Transverse colon (tissue), 4 donors: ENCODE data around the gene FAM151B.

Experiments used
- CTCF ChIP-seq, 5 experiments: fragments of 200-600 bp in 3 of 5; fragments of 450-650 bp in 2 of 5; sonication (generic) in 3 of 5; IDR thresholded peaks; 1 replicate in 2 of 5; 2 replicates in 3 of 5; pipeline ENCODE4 v1.5.1; 2016 to 2017; ENCODE audit warnings: antibody characterized with exemption in 5 of 5, inconsistent platforms in 3 of 5, mild to moderate bottlenecking in 2 of 5, moderate library complexity in 1 of 5
- EP300 ChIP-seq: sonication (generic); formaldehyde crosslinking; IDR thresholded peaks from one replicate; pipeline ENCODE4 v1.6.1; 2017; ENCODE audit warnings: antibody characterized with exemption, low read depth
- POLR2A ChIP-seq: fragments of 450-650 bp; IDR thresholded peaks from one replicate; pipeline ENCODE4 v1.6.1; 2016; ENCODE audit warnings: antibody characterized with exemption, mild to moderate bottlenecking, moderate library complexity
- POLR2AphosphoS5 ChIP-seq, 3 donors: sonication (generic); formaldehyde crosslinking; IDR thresholded peaks; one replicate each; pipeline ENCODE4 v1.6.1; 2016; ENCODE audit warnings: antibody characterized with exemption in 3 of 3

- TF ChIP-seq CTCF (IDR thresholded peaks at IDR 0.05) (no peak), EP300 (no peak), POLR2AphosphoS5 (IDR thresholded peaks at IDR 0.05) (no peak), POLR2A (no peak)
These were observed 49.2 kb upstream of the FAM151B start for GRCh38 chr5:80438739-80439138.
